GM12874 (cell line): ENCODE results near the gene RTL10.

Experiments
- TF ChIP-seq, protein P1 (sequence below): IDR thresholded peaks from 2 replicates; pipeline ENCODE4 v1.5.1; 2011; ENCODE audit warnings: low read depth, mild to moderate bottlenecking, control low read depth, low read length, moderate library complexity; ENCODE audit not compliant: insufficient read depth

Gene RTL10

DNA sequence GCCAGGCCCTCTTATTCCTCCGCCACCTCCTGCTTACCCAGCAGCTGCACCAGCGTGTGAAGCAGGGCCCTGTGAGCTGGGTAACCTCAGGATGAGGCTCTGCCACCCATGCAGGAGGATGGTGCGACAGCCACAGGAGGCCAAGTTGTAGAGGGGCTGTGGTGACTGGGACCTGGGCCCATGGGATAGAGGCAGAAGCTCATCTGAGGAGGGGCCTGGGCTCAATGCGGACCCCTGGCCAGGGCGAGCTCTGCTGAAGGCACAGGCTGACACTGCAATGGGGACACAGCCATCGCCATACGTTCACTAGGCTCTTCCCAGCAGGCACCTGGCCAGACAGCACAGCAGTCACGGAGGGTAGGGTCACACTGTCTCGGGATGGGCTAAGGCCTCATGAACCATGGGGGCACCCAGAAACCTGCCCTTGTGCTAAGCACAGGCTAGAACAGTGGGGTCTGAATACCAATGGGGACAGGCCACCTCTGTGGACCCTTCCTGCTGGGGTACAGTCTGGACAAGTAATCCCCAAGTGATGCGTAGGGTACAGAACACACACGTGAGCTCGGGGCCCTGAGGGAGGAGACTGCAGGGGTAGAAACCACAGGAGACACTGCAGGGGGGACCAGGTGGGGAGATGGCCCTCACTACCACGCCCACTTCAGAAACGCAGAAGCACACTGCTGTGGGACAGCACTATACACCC lies 35.3 kb downstream of the RTL10 start:
- TF ChIP-seq, protein P1, sequence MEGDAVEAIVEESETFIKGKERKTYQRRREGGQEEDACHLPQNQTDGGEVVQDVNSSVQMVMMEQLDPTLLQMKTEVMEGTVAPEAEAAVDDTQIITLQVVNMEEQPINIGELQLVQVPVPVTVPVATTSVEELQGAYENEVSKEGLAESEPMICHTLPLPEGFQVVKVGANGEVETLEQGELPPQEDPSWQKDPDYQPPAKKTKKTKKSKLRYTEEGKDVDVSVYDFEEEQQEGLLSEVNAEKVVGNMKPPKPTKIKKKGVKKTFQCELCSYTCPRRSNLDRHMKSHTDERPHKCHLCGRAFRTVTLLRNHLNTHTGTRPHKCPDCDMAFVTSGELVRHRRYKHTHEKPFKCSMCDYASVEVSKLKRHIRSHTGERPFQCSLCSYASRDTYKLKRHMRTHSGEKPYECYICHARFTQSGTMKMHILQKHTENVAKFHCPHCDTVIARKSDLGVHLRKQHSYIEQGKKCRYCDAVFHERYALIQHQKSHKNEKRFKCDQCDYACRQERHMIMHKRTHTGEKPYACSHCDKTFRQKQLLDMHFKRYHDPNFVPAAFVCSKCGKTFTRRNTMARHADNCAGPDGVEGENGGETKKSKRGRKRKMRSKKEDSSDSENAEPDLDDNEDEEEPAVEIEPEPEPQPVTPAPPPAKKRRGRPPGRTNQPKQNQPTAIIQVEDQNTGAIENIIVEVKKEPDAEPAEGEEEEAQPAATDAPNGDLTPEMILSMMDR: no peak

- TF ChIP-seq, protein P1: no peak
Measured at GRCh38 chr22:19818324-19819207, 36.1 kb downstream of the RTL10 start.

- TF ChIP-seq, protein P1: no peak
Measured at GRCh38 chr22:19816372-19817119, 38.1 kb downstream of the RTL10 start.

DNA sequence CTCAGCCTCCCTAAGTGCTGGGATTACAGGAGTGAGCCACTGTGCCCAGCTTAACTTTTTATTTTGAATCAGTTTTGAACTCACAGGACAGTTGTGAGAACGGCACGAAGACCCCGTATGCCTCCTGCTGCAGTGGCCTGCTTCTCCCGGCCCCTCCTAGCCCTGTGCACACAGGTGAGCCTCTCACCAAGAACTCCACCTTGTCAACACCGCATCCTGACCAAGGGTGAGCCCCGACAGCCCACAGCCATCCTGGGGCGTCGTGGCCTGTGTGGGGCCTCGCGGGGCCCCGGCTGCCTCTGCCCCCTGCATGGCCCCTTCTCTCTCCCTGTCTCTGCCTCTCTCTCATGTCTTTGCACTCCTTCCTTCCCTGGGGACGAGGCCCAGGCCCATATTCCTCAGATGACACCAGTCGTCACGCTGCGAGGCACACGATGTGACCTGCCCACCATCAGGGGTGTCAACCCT lies 38.8 kb downstream of the RTL10 start:
- TF ChIP-seq, protein P1: no peak

DNA sequence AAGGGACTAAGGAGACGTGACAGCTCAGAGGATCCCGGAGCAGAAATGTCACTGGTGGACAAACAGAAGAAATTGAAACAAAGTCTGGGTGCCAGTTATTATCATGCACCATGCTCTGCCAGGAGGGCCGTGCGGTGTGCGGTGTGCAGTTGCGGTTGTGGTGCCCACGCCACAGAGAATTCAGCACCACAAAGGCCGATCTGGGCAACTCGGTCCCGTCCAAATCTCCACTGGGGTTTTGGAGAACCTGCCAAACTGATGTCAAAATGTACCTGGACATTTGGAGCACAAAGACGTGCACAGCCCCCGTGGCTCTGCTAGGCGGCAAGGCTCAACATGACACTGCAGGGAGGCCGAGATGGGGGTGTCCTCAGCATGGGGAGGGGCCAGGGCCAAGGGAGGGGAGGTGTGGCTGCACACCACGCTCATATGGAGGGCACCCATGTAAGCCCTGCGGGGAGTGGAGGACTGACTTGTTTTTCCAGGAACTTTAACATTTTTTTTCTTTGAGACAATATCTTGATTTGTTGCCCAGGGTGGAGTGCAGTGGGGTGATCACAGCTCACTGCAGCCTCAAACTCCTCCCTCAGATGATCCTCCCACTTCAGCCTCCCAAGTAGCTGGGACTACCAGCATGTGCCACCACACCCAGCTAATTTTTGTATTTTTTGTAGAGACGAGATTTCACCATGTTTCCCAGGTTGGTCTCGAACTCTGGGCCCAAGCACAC lies 39.4 kb downstream of the RTL10 start:
- TF ChIP-seq, protein P1: no peak

DNA sequence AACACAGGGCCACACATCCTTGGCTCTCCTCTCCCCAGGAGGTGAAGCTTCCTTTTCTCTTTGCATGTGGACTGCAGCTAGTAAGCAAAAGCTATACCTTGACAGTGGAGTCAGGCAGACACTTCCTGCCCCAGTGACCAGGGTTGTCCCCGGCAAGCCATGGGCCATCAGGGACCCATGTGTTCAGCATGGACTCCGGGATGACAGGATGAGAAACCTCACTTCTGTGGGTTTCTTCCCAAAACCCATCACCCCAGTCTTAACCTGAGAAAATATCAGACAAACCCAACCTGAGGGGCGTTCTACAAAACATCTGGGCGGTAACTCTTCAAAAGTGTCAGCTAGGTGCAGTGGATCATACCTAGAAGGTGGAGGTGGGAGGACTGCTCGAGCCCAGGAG lies 40.2 kb downstream of the RTL10 start:
- TF ChIP-seq, protein P1: no peak
